GM12878 (cell line): Measurements from ENCODE around the gene MCAT. TPM values are rescaled to one million over a fixed set of nuclear protein-coding genes. Genes with fewer than 3 reads are reported as not detected.

Experiments
- ATAC-seq: fragments of 200-7000 bp; cut with Tn5 transposase; 3 replicates; pipeline ENCODE4 v1.9.1; 2020; ENCODE audit warnings: mild to moderate bottlenecking, moderate library complexity
- BruUV-seq: library from RNA; stranded (reverse); fragments of 400-500 nt; replicated peaks from 2 replicates; lab custom pipeline; 2021; lab: Mats Ljungman, UMichigan
- CTCF ChIA-PET: fragments of 300-600 bp; sonication (Branson Sonifier 250); formaldehyde crosslinking; extraction: SDS; loops from one replicate; lab custom pipeline; 2021; ENCODE audit warnings: inconsistent platforms; lab: Yijun Ruan, JAX
- POLR2A ChIA-PET: fragments of 350-600 bp; formaldehyde crosslinking; extraction: SDS; loops from one replicate; lab custom pipeline; 2021; ENCODE audit warnings: inconsistent platforms; lab: Charles Lee
- RAD21 ChIA-PET: fragments of 300-600 bp; sonication (Branson Sonifier 250); formaldehyde crosslinking; loops from one replicate; lab custom pipeline; 2023; ENCODE audit warnings: antibody characterized with exemption; ENCODE audit not compliant: unreplicated experiment; lab: Charles Lee
- SMC1A ChIA-PET: fragments of 300-600 bp; sonication (Branson Sonifier 250); formaldehyde crosslinking; loops from one replicate; lab custom pipeline; 2023; ENCODE audit not compliant: unreplicated experiment, uncharacterized antibody; lab: Charles Lee
- DNase-seq: peaks from one replicate; pipeline ENCODE4 v3.0.0-alpha.2; 2011; ENCODE audit warnings: low read depth, low spot score
- FAIRE-seq: peaks from 3 replicates; lab custom pipeline; 2011; peaks lifted over from hg19 to GRCh38; lab: Jason Lieb, UNC
- H2AFZ ChIP-seq: 2 replicates; pipeline ENCODE4 v1.6.0; 2011; ENCODE audit warnings: low read depth, low read length, control low read depth; ENCODE audit not compliant: control insufficient read depth
- H3K27ac ChIP-seq: 2 replicates; pipeline ENCODE4 v1.5.1; 2011; ENCODE audit warnings: control low read depth; ENCODE audit not compliant: control insufficient read depth, insufficient read depth
- H3K27me3 ChIP-seq, 2 experiments: replicated peaks in 1 of 2; 2 replicates each; pipeline versions ENCODE4 v1.6.0 to v1.6.1; 2011; ENCODE audit warnings: low read length in 1 of 2; ENCODE audit not compliant: control insufficient read depth in 2 of 2, insufficient read depth in 2 of 2
- H3K36me3 ChIP-seq, 2 experiments: 2 replicates each; pipeline ENCODE4 v1.5.1; 2011; ENCODE audit warnings: low read length in 1 of 2; ENCODE audit not compliant: control insufficient read depth in 2 of 2, insufficient read depth in 2 of 2
- H3K4me1 ChIP-seq: 2 replicates; pipeline ENCODE4 v1.6.1; 2011; ENCODE audit warnings: mild to moderate bottlenecking, low read length, moderate library complexity, mixed read lengths; ENCODE audit not compliant: control insufficient read depth, insufficient read depth
- H3K4me2 ChIP-seq: 2 replicates; pipeline ENCODE4 v1.6.0; 2011; ENCODE audit warnings: control low read depth; ENCODE audit not compliant: control insufficient read depth, insufficient read depth
- H3K4me3 ChIP-seq: fragments of 200-600 bp; sonication (generic); 2 replicates; pipeline ENCODE4 v1.5.1; 2016
- H3K79me2 ChIP-seq: 2 replicates; pipeline ENCODE4 v1.6.0; 2011; ENCODE audit warnings: low read length; ENCODE audit not compliant: control insufficient read depth, insufficient read depth
- H3K9ac ChIP-seq: 2 replicates; pipeline ENCODE4 v1.8.0; 2011; ENCODE audit warnings: low read length, control low read depth, mixed read lengths; ENCODE audit not compliant: control insufficient read depth, insufficient read depth
- H3K9me3 ChIP-seq: replicated peaks from 3 replicates; pipeline ENCODE4 v1.5.1; 2011; ENCODE audit warnings: mild to moderate bottlenecking, low read length; ENCODE audit not compliant: control insufficient read depth, insufficient read depth
- H4K20me1 ChIP-seq: 2 replicates; pipeline ENCODE4 v1.6.0; 2011; ENCODE audit not compliant: control insufficient read depth, insufficient read depth
- EGR1 ChIP-seq, 2 experiments: IDR thresholded peaks; 1 replicate in 1 of 2; 2 replicates in 1 of 2; pipeline ENCODE4 v1.6.1; 2011 to 2012; ENCODE audit warnings: low read depth in 2 of 2, low read length in 2 of 2, borderline replicate concordance in 1 of 2, mild to moderate bottlenecking in 1 of 2, moderate library complexity in 1 of 2
- GABPA ChIP-seq: IDR thresholded peaks from 2 replicates; pipeline ENCODE4 v1.6.1; 2014; ENCODE audit warnings: antibody characterized with exemption, low read depth, mild to moderate bottlenecking, inconsistent platforms
- NR2F1 ChIP-seq: fragments of 450-650 bp; conservative IDR thresholded peaks from 2 replicates; pipeline ENCODE4 v1.6.1; 2017; ENCODE audit warnings: mild to moderate bottlenecking
- SUPT20H ChIP-seq: IDR thresholded peaks from 2 replicates; pipeline ENCODE4 v1.6.1; 2011; ENCODE audit warnings: low read depth, mild to moderate bottlenecking, low read length, moderate library complexity, borderline replicate concordance; ENCODE audit not compliant: control insufficient read depth
- TCF7 ChIP-seq: IDR thresholded peaks from 2 replicates; pipeline ENCODE4 v1.6.1; 2014; ENCODE audit warnings: antibody characterized with exemption, borderline replicate concordance
- YBX1 ChIP-seq: fragments of 450-650 bp; IDR thresholded peaks from 2 replicates; pipeline ENCODE4 v1.6.1; 2016; ENCODE audit warnings: antibody characterized with exemption
- ZNF274 ChIP-seq: IDR thresholded peaks from one replicate; pipeline ENCODE4 v1.8.0; 2011; ENCODE audit not compliant: insufficient read length, insufficient read depth
- WGBS: methylation state at CpG from one replicate; pipeline ENCODE4 v1.1.6; 2016; ENCODE audit warnings: low lambda C conversion rate; ENCODE audit not compliant: insufficient replicate concordance, insufficient coverage; ENCODE audit errors: missing lambda C conversion rate; 5-methylcytosine and 5-hydroxymethylcytosine counted together
- in situ Hi-C: fragments of 300-500 bp; cut with MboI; formaldehyde crosslinking; loops from 9 replicates; pipeline ENCODE4 v1.14.3; 2018; ENCODE audit warnings: mixed read lengths
- intact Hi-C: fragments of 100-400 bp; cut with micrococcal nuclease; formaldehyde crosslinking; loops from one replicate; pipeline ENCODE4 v1.14.2; 2022; ENCODE audit not compliant: unreplicated experiment
- polyA plus RNA-seq, 11 experiments: library from polyadenylated mRNA; depleted of rRNA in 4 of 11; unstranded in 6 of 11; stranded (reverse) in 5 of 11; fragments of >200 nt; fragmentation: Nextera tagmentation in 4 of 11; fragmentation: Illumina TruSeq in 1 of 11; extraction: Ambion mirVana in 4 of 11; extraction: Trizol in 1 of 11; gene quantifications; 1 replicate in 1 of 11; 2 replicates in 10 of 11; pipeline versions ENCODE4 v1.2.1 to v1.2.3, GENCODE V29; 2011 to 2016; ENCODE audit warnings: inconsistent platforms in 2 of 11, missing spikeins in 2 of 11, low read depth in 1 of 11
- total RNA-seq, 4 experiments: library from RNA; depleted of rRNA in 3 of 4; stranded (reverse); fragments of >200 nt in 3 of 4; fragmentation: Illumina TruSeq in 1 of 4; extraction: Trizol in 1 of 4; gene quantifications; 2 replicates each; pipeline versions ENCODE4 v1.2.1 to v1.2.3, GENCODE V29; 2013 to 2021
- TF ChIP-seq, protein P1 (sequence below): fragments of 450-650 bp; IDR thresholded peaks from 2 replicates; pipeline ENCODE4 v1.6.1; 2017; ENCODE audit warnings: antibody characterized with exemption, mild to moderate bottlenecking, moderate library complexity

Gene MCAT
- total and polyA plus RNA-seq, 10 of the 15 experiments (the other 5 are each of a cell fraction or from before 2014, with no cell fraction given), result 3.6 to 29.1 (median 19.3) TPM

DNA sequence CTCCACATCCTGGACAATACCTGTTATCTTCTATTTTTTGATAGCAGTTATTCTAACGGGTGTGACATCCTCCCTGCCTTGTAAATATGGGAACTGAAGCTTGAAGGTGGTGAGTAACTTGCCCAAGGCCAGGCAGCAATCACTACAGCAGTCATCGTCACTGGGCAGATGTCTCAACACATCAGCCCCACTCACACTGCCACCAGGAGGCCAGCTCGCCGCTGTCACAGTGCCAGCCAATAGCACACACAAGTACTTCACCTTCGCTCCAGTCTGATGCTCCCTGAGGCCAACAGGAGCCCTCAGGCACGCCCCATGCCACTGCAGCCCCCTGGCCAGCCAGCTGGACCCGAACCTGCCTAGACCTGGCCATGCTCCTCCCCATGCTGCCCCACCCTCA lies 49.1 kb downstream of the MCAT start:
- Histone ChIP-seq H3K4me2 (no peak overlapping the region), H3K36me3 (no peaks in the 10 kb centered on the region), H3K27me3 (no peaks in the 10 kb centered on the region), H3K4me1 (no peaks in the 10 kb centered on the region), H3K79me2 (no peaks in the 10 kb centered on the region), H3K9ac (no peak overlapping the region), H3K27ac (no peak overlapping the region), H4K20me1 (no peaks in the 10 kb centered on the region)
- WGBS, result 23% methylated on average over 7 of the region's 7 CpGs
- in situ Hi-C loops, result no loop called here
- SMC1A ChIA-PET, result no interaction called here
- intact Hi-C loops, result loop anchor here (5.0 kb wide), 1 partner anchor 432 kb away; no protein-coding TSS in a partner anchor
- no peak for FAIRE-seq
- peak; percentile 8; the same call in 1 of the 3 replicates for ATAC-seq
- RAD21 ChIA-PET, result no interaction called here
- no peak for TF ChIP-seq SUPT20H
- no peak for TF ChIP-seq TCF7
- TF ChIP-seq YBX1, result no peak
- TF ChIP-seq ZNF274, result no peak
- no peak for TF ChIP-seq EGR1 (IDR thresholded peaks at IDR 0.05; ENCODE audit: borderline replicate concordance in 1 of 2, low read depth in 2 of 2, low read length in 2 of 2)
- TF ChIP-seq NR2F1, result no peak
- no peak for TF ChIP-seq GABPA
- TF ChIP-seq, protein P1, sequence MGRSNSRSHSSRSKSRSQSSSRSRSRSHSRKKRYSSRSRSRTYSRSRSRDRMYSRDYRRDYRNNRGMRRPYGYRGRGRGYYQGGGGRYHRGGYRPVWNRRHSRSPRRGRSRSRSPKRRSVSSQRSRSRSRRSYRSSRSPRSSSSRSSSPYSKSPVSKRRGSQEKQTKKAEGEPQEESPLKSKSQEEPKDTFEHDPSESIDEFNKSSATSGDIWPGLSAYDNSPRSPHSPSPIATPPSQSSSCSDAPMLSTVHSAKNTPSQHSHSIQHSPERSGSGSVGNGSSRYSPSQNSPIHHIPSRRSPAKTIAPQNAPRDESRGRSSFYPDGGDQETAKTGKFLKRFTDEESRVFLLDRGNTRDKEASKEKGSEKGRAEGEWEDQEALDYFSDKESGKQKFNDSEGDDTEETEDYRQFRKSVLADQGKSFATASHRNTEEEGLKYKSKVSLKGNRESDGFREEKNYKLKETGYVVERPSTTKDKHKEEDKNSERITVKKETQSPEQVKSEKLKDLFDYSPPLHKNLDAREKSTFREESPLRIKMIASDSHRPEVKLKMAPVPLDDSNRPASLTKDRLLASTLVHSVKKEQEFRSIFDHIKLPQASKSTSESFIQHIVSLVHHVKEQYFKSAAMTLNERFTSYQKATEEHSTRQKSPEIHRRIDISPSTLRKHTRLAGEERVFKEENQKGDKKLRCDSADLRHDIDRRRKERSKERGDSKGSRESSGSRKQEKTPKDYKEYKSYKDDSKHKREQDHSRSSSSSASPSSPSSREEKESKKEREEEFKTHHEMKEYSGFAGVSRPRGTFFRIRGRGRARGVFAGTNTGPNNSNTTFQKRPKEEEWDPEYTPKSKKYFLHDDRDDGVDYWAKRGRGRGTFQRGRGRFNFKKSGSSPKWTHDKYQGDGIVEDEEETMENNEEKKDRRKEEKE, result no peak
- TF ChIP-seq, all 136 proteins: peak for 0
- ChIA-PET CTCF (interaction anchor here (0.6 kb wide), 1 partner anchor 375 kb away, joined by 5 read pairs; no protein-coding TSS in a partner anchor), POLR2A (no interaction called here)
- H3K9me3 ChIP-seq, result peaks cover 3% of the 10 kb centered on the region; the same call in 2 of the 3 replicates
- no peak for DNase-seq
- no TSS peak for BruUV-seq
- H2AFZ ChIP-seq, result no peak overlapping the region
- no peak overlapping the region for H3K4me3 ChIP-seq
